Heart left ventricle (tissue), 13 donors: ENCODE measurements around the gene GSK3B.

Experiments
- CTCF ChIP-seq, 12 donors: fragments of 200-600 bp; sonication (generic) in 4 of 12; IDR thresholded peaks; one replicate each; pipeline versions ENCODE4 v1.5.0 to v1.8.0; 2018 to 2022; ENCODE audit warnings: antibody characterized with exemption in 12 of 12, mild to moderate bottlenecking in 5 of 12
- POLR2A ChIP-seq, 2 donors: fragments of 450-650 bp; IDR thresholded peaks; one replicate each; pipeline ENCODE4 v1.6.1; 2017; ENCODE audit warnings: antibody characterized with exemption in 2 of 2, mild to moderate bottlenecking in 2 of 2, moderate library complexity in 2 of 2
- donor health status: ischemic (EF 13 %, LVEDD 7.1; RV severe dilation, severe dysfunction).
- donor health status: DM: no; HTN: yes; CAD: no.
- donor health status: DM: no; HTN: no; CAD: no.
- donor health status: ischemic (EF 25% LVEDD 6.9; RV normal size, moderate dysfunction).
- donor health status: ischemic (EF 25% LVEDD 5.7; RV mildly dilated, moderate dysfunction).
- donor health status: ischemic (EF 35%, LVEDD 5.7; RV mildly dilated, moderate dysfunction).
- donor health status: nonischemic (EF 11% LVEDD 7.7; RV severe dilation, severe dysfunction).
- donor health status: DM: yes; HTN: yes; CAD: no.
- donor health status: PGD.
- donor health status: ischemic (EF 29% LVEDD 5.4; RV normal size, mild dysfunction).
- donor health status: nonischemic (EF 23%, LVEDD 6.1; RV moderate dilation, normal function).

GRCh38 chr3:119819806-119820205 lies 274.4 kb downstream of the GSK3B start:
- no peak for TF ChIP-seq POLR2A (IDR thresholded peaks at IDR 0.05)
- TF ChIP-seq CTCF (IDR thresholded peaks at IDR 0.05): no peak
